ENCODE results near the gene CDR2.

The CDR2 gene

GRCh38 chr16:22342082-22342481 lies 32.3 kb downstream of the CDR2 start:
- TF ChIP-seq CTCF (IDR thresholded peaks at IDR 0.05; ENCODE audit: borderline replicate concordance, insufficient read depth, low read depth, low read length) = no peak

GRCh38 chr16:22340945-22341344 lies 33.5 kb downstream of the CDR2 start:
- no peak overlapping the region for H3K4me3 ChIP-seq (ENCODE audit: low read depth, low read length)
- no peak for TF ChIP-seq CTCF (IDR thresholded peaks at IDR 0.05; ENCODE audit: borderline replicate concordance, insufficient read depth, low read depth, low read length)

More at GRCh38 chr16:22342082-22342481, 32.3 kb downstream of the CDR2 start:
- H3K4me3 ChIP-seq (ENCODE audit: low read depth, low read length) = no peak overlapping the region

GRCh38 chr16:22337849-22338635 lies 36.4 kb downstream of the CDR2 start:
- H3K4me3 ChIP-seq (ENCODE audit: low read depth, low read length) = no peak overlapping the region
- no peak for TF ChIP-seq CTCF (IDR thresholded peaks at IDR 0.05; ENCODE audit: borderline replicate concordance, insufficient read depth, low read depth, low read length)

GRCh38 chr16:22337045-22337444 lies 37.4 kb downstream of the CDR2 start:
- TF ChIP-seq CTCF (IDR thresholded peaks at IDR 0.05; ENCODE audit: borderline replicate concordance, insufficient read depth, low read depth, low read length) = no peak

GRCh38 chr16:22336581-22336980 lies 37.8 kb downstream of the CDR2 start:
- H3K4me3 ChIP-seq (ENCODE audit: low read depth, low read length) = no peak overlapping the region
- no peak for TF ChIP-seq CTCF (IDR thresholded peaks at IDR 0.05; ENCODE audit: borderline replicate concordance, insufficient read depth, low read depth, low read length)

More at GRCh38 chr16:22337045-22337444, 37.4 kb downstream of the CDR2 start:
- no peak overlapping the region for H3K4me3 ChIP-seq (ENCODE audit: low read depth, low read length)

GRCh38 chr16:22335668-22336246 lies 38.7 kb downstream of the CDR2 start:
- no peak overlapping the region for H3K4me3 ChIP-seq (ENCODE audit: low read depth, low read length)
- TF ChIP-seq CTCF (IDR thresholded peaks at IDR 0.05; ENCODE audit: borderline replicate concordance, insufficient read depth, low read depth, low read length) = no peak
